HEK293T (cell line): ENCODE measurements around the gene TLE7.

Experiments
- CTCF ChIA-PET: fragments of 350-600 bp; formaldehyde crosslinking; extraction: SDS; loops from one replicate; lab custom pipeline; 2021; ENCODE audit warnings: antibody characterized with exemption, inconsistent platforms; lab: Yijun Ruan, JAX
- POLR2A ChIA-PET: fragments of 350-600 bp; formaldehyde crosslinking; extraction: SDS; loops from one replicate; lab custom pipeline; 2020; ENCODE audit warnings: antibody characterized with exemption, inconsistent platforms; lab: Yijun Ruan, JAX
- DNase-seq: peaks from one replicate; pipeline ENCODE4 v3.0.0; 2012; ENCODE audit warnings: mixed read lengths; ENCODE audit errors: extremely low spot score
- ARNT ChIP-seq: fragments of 450-650 bp; IDR thresholded peaks from 2 replicates; pipeline ENCODE4 v1.6.1; 2017; ENCODE audit warnings: mild to moderate bottlenecking
- BHLHE40 ChIP-seq: fragments of 450-650 bp; IDR thresholded peaks from 2 replicates; pipeline ENCODE4 v1.6.1; 2016; ENCODE audit warnings: mild to moderate bottlenecking, moderate library complexity, borderline replicate concordance
- CTBP1 ChIP-seq: fragments of 450-650 bp; IDR thresholded peaks from 2 replicates; pipeline ENCODE4 v1.6.1; 2016; ENCODE audit warnings: borderline replicate concordance
- ELF4 ChIP-seq: fragments of 450-650 bp; IDR thresholded peaks from 2 replicates; pipeline ENCODE4 v1.6.1; 2017; ENCODE audit warnings: antibody characterized with exemption
- FOXA1 ChIP-seq: fragments of 450-650 bp; IDR thresholded peaks from 2 replicates; pipeline ENCODE4 v1.6.1; 2016; ENCODE audit warnings: mild to moderate bottlenecking
- FOXK2 ChIP-seq: fragments of 450-650 bp; IDR thresholded peaks from 2 replicates; pipeline ENCODE4 v1.6.1; 2016; ENCODE audit warnings: mild to moderate bottlenecking
- FOXM1 ChIP-seq: fragments of 450-650 bp; IDR thresholded peaks from 2 replicates; pipeline ENCODE4 v1.6.1; 2017; ENCODE audit warnings: mild to moderate bottlenecking, borderline replicate concordance
- HDGF ChIP-seq: fragments of 450-650 bp; IDR thresholded peaks from 2 replicates; pipeline ENCODE4 v1.6.1; 2017; ENCODE audit warnings: antibody characterized with exemption, borderline replicate concordance
- L3MBTL2 ChIP-seq: fragments of 450-650 bp; conservative IDR thresholded peaks from 2 replicates; pipeline ENCODE4 v1.6.1; 2016; ENCODE audit warnings: mild to moderate bottlenecking
- LEF1 ChIP-seq: fragments of 450-650 bp; IDR thresholded peaks from 2 replicates; pipeline ENCODE4 v1.6.1; 2017; ENCODE audit warnings: mild to moderate bottlenecking, borderline replicate concordance
- NFRKB ChIP-seq: fragments of 450-650 bp; IDR thresholded peaks from 2 replicates; pipeline ENCODE4 v1.6.1; 2016; ENCODE audit warnings: mild to moderate bottlenecking, moderate library complexity
- SP1 ChIP-seq: fragments of 450-650 bp; IDR thresholded peaks from 2 replicates; pipeline ENCODE4 v1.6.1; 2017
- SUZ12 ChIP-seq: fragments of 450-650 bp; IDR thresholded peaks from 2 replicates; pipeline ENCODE4 v1.6.1; 2016; ENCODE audit warnings: mild to moderate bottlenecking
- TARDBP ChIP-seq: fragments of 450-650 bp; IDR thresholded peaks from 2 replicates; pipeline ENCODE4 v1.6.1; 2016
- ZNF384 ChIP-seq: fragments of 450-650 bp; IDR thresholded peaks from 2 replicates; pipeline ENCODE4 v1.6.1; 2016
- TF ChIP-seq, protein P1 (sequence below): fragments of 450-650 bp; IDR thresholded peaks from 2 replicates; pipeline ENCODE4 v1.6.1; 2016

Gene TLE7

DNA sequence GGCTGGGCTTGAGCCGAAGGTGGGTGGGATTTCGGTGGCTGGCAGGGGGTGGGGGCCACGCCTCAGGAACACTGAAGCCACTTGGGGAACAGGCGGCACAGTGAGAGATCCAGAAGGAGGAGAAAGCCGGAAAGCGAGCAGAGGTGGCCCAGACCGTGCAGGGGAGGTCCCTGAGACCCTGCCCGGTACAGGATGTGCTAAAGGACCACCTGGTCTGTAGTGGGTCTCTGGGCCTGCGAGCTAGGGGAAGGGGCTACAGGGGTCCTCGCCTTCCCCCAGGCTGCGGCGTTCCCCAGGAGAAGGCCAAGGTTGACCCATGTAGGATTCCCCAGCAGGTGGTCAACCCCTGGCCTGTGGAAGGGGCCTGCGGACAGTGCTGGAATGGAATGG lies at the start of gene TLE7:
TSS of gene TLE7 (minus strand) at position 4 of the 390 bp plus-strand sequence. CDS start 8,730 bp downstream, outside the sequence.
- TF ChIP-seq ARNT (no peak), TARDBP (no peak), FOXM1 (no peak), SUZ12 (no peak), LEF1 (no peak), FOXA1 (no peak), FOXK2 (no peak), L3MBTL2 (no peak), NFRKB (no peak), ELF4 (no peak)
- TF ChIP-seq, protein P1, sequence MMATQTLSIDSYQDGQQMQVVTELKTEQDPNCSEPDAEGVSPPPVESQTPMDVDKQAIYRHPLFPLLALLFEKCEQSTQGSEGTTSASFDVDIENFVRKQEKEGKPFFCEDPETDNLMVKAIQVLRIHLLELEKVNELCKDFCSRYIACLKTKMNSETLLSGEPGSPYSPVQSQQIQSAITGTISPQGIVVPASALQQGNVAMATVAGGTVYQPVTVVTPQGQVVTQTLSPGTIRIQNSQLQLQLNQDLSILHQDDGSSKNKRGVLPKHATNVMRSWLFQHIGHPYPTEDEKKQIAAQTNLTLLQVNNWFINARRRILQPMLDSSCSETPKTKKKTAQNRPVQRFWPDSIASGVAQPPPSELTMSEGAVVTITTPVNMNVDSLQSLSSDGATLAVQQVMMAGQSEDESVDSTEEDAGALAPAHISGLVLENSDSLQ = no peak
- POLR2A ChIA-PET = no interaction called here
- CTCF ChIA-PET = no interaction called here
- DNase-seq = no peak

DNA sequence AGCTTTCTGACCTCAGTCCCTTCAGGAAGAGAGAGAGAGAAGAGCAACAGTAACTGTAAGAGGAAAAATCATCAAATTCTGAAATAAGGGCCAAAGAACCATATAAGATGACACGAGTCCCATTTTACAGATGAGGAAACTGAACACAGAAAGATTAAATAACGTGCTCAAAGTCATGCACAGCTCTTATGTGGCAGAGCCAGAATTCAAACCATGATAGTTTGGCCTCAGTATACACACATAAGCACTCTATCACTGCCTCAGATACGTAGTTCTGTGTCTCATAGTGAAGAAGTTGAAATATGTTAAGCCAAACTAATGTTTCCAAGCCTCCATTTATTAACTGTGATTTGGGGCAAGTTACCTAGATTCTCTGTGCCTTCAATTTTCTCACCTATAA lies 49.2 kb upstream of the TLE7 start:
- no peak for TF ChIP-seq ZNF384
- TF ChIP-seq CTBP1 = no peak
- no peak for TF ChIP-seq BHLHE40
- TF ChIP-seq FOXK2 = no peak
- TF ChIP-seq FOXA1 = no peak
- TF ChIP-seq LEF1 = no peak
- TF ChIP-seq, protein P1 = no peak
- TF ChIP-seq NFRKB = no peak
- no peak for TF ChIP-seq ARNT
- no peak for TF ChIP-seq SP1
- no peak for TF ChIP-seq SUZ12
- no peak for TF ChIP-seq ELF4
- TF ChIP-seq FOXM1 = no peak
- no peak for TF ChIP-seq TARDBP
- no peak for TF ChIP-seq L3MBTL2
- ChIA-PET POLR2A (no interaction called here), CTCF (no interaction called here)
- no peak for DNase-seq

DNA sequence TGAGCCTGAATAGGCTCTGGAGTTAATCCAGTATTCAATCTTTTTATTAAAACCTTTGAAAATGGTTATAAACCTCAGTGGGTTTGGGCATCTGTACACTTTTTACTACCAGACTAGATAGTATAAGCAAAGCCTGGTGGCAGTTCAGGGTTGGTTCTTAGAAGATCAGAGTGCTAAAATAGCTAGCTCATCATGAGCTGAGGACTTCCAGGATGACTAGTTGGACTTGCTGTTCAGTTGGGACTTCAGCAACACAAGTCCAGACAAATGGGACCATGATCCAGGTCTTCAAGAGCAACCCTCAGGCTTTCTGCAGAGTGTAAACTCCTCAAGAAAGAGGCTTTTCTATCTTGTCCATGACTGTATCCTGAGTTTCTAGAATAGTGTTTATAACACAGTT lies 48.5 kb upstream of the TLE7 start:
- TF ChIP-seq L3MBTL2 (no peak), SUZ12 (no peak), FOXM1 (no peak), HDGF (no peak), ARNT (no peak), FOXA1 (no peak), BHLHE40 (no peak), NFRKB (no peak), SP1 (no peak), CTBP1 (no peak), FOXK2 (no peak), TARDBP (no peak), ELF4 (no peak), ZNF384 (no peak), LEF1 (no peak)
- TF ChIP-seq, protein P1 = no peak
- ChIA-PET POLR2A (interaction anchor here (2.4 kb wide), 1 partner anchor 29 kb away, joined by 9 read pairs; the partner anchor contains the start of gene ZNF23), CTCF (no interaction called here)
- no peak for DNase-seq

DNA sequence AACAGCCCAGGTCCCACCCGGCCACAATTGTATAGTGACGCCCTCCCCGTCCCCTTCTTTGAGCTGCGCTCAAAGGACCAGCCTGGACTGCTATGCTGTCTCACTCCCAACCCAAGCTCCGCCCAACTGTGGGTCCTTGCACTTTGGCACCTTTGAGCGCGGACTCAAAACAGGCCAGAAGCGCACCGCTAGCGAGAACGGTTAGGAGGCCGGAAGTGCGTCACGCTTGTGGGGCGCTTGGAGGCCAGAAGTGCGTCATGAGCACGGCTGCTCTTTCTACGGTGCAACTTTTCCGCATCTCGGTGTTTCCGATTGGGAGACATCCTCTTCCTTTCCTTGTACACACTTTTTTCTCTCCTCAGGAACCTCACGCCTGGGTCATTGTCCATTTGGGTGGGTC lies 47.3 kb upstream of the TLE7 start, which contains the start of gene ZNF19:
TSS of gene ZNF19 (minus strand) at position 203 of the 400 bp plus-strand sequence. CDS start 7,210 bp downstream, outside the sequence.
- POLR2A ChIA-PET = interaction anchor here (2.4 kb wide), 1 partner anchor 28 kb away, joined by 9 read pairs; the partner anchor contains the start of gene ZNF23
- CTCF ChIA-PET = interaction anchor here (1.8 kb wide), 1 partner anchor 10 kb away, joined by 7 read pairs; no protein-coding TSS in a partner anchor
- TF ChIP-seq HDGF = no peak
- DNase-seq = no peak

DNA sequence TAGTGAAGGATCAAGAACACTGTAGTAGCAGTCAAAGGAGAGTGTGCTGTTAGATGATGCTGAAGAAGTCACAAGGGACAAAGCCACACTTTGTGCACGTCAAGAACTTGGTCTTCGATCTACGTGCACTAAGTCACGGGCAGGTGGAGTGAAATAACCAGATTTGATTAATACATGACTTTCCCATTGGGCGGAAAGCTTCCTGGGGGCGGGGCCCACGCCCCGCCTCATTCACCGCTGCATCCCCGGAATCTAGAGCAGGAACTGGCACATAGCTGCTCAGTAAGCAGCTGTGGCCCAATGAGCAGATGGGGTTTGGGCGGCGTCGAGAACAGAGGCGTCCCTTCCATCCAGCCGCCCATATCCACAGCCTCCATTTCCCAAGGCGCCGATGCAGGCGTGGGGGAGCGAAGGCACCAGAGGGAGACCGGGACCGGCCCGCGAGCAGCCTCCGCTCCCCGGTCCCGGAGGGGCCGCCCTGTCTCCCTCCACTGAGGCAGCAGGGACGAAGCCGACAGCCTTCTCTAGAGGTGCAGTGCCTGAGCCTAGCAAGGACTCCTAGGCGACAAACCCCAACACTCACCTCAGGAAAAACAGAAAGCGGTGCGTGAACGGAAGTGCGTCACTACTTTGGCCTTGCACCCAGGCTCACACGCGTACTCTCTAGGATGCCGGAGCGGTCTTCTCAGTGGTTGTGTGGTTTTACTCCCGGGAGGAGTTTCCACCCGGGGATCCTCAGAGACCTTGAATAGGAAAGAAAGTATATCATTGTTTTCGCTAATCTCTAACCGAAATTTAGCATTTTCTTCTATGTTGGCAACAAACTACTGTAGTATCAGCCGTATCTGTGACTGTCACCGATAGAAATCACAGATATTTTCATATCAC lies 42.4 kb upstream of the TLE7 start:
- ChIA-PET CTCF (no interaction called here), POLR2A (interaction anchor here (0.6 to 1.9 kb wide), 11 partner anchors 9 to 47 kb away, joined by 3 to 29 read pairs (median 3); partner anchors contain the start of genes CHST4 and ZNF23)
- TF ChIP-seq L3MBTL2 = peak; percentile 67
- no peak for TF ChIP-seq LEF1
- no peak for TF ChIP-seq ZNF384
- no peak for TF ChIP-seq SUZ12
- TF ChIP-seq ELF4 = peak; percentile 14; the same call in 1 of the 2 replicates
- TF ChIP-seq FOXK2 = no peak
- no peak for TF ChIP-seq NFRKB
- no peak for TF ChIP-seq FOXM1
- TF ChIP-seq BHLHE40 = no peak
- TF ChIP-seq, protein P1 = no peak
- no peak for TF ChIP-seq TARDBP
- no peak for TF ChIP-seq FOXA1
- peak; percentile 86 for DNase-seq
